Mesenchymal stem cell (in vitro differentiated cells and primary cell): ENCODE results near the gene CDKN2AIPNL.

Source experiments
- DNase-seq: peaks from one replicate; pipeline ENCODE4 v3.0.0-alpha.2; 2013
- H2AFZ ChIP-seq: one replicate; pipeline ENCODE4 v1.6.1; 2013; ENCODE audit warnings: low read depth, mild to moderate bottlenecking, control low read depth, inconsistent platforms, low read length, moderate library complexity
- H2AK5ac ChIP-seq: 2 replicates; pipeline ENCODE4 v1.6.1; 2013; ENCODE audit warnings: low read length, moderate library complexity, mild to moderate bottlenecking, inconsistent platforms; ENCODE audit not compliant: severe bottlenecking
- H2BK120ac ChIP-seq: one replicate; pipeline ENCODE4 v1.6.1; 2013; ENCODE audit warnings: low read depth, mild to moderate bottlenecking, inconsistent platforms, low read length, moderate library complexity
- H2BK12ac ChIP-seq, 2 experiments: one replicate each; pipeline ENCODE4 v1.6.1; 2013; ENCODE audit warnings: inconsistent platforms in 2 of 2, low read length in 2 of 2, mild to moderate bottlenecking in 2 of 2, moderate library complexity in 2 of 2, control low read depth in 1 of 2
- H2BK15ac ChIP-seq: one replicate; pipeline ENCODE4 v1.6.1; 2013; ENCODE audit warnings: mild to moderate bottlenecking, low read depth, inconsistent platforms; ENCODE audit not compliant: poor library complexity, severe bottlenecking
- H2BK5ac ChIP-seq: 2 replicates; pipeline ENCODE4 v1.6.1; 2013; ENCODE audit warnings: low read depth, mild to moderate bottlenecking, low read length, control low read depth, inconsistent platforms; ENCODE audit not compliant: poor library complexity, severe bottlenecking
- H3K14ac ChIP-seq, 2 experiments: one replicate each; pipeline ENCODE4 v1.6.1; 2013; ENCODE audit warnings: inconsistent platforms in 2 of 2, low read length in 2 of 2, control low read depth in 1 of 2, mild to moderate bottlenecking in 1 of 2, moderate library complexity in 1 of 2
- H3K18ac ChIP-seq, 2 experiments: one replicate each; pipeline ENCODE4 v1.6.1; 2013; ENCODE audit warnings: inconsistent platforms in 2 of 2, low read length in 2 of 2, control low read depth in 1 of 2, low read depth in 1 of 2, mild to moderate bottlenecking in 1 of 2
- H3K23ac ChIP-seq, 2 experiments: one replicate each; pipeline ENCODE4 v1.6.1; 2013; ENCODE audit warnings: inconsistent platforms in 2 of 2, low read length in 2 of 2, mild to moderate bottlenecking in 2 of 2, moderate library complexity in 2 of 2, control low read depth in 1 of 2
- H3K27ac ChIP-seq: 2 replicates; pipeline ENCODE4 v1.5.1; 2013; ENCODE audit warnings: mild to moderate bottlenecking, moderate library complexity, low read length, control low read depth, inconsistent platforms; ENCODE audit not compliant: poor library complexity, severe bottlenecking
- H3K27me3 ChIP-seq, 2 experiments: 2 replicates each; pipeline versions ENCODE4 v1.6.1 to v1.7.0; 2013; ENCODE audit warnings: low read length in 2 of 2, mild to moderate bottlenecking in 2 of 2, moderate library complexity in 2 of 2, control low read depth in 1 of 2, inconsistent platforms in 1 of 2; ENCODE audit not compliant: control insufficient read depth in 1 of 2, insufficient read depth in 1 of 2
- H3K36me3 ChIP-seq, 2 experiments: 2 replicates each; pipeline versions ENCODE4 v1.6.1 to v1.7.0; 2013; ENCODE audit warnings: low read length in 2 of 2, control low read depth in 1 of 2, inconsistent platforms in 1 of 2, low read depth in 1 of 2, mild to moderate bottlenecking in 1 of 2; ENCODE audit not compliant: insufficient read depth in 2 of 2, control insufficient read depth in 1 of 2
- H3K4ac ChIP-seq, 2 experiments: one replicate each; pipeline ENCODE4 v1.6.1; 2013; ENCODE audit warnings: inconsistent platforms in 2 of 2, low read length in 2 of 2, mild to moderate bottlenecking in 2 of 2, moderate library complexity in 2 of 2, control low read depth in 1 of 2, low read depth in 1 of 2
- H3K4me1 ChIP-seq: 2 replicates; pipeline ENCODE4 v1.6.1; 2013; ENCODE audit warnings: low read depth, low read length, control low read depth; ENCODE audit not compliant: control insufficient read depth, insufficient read depth
- H3K4me2 ChIP-seq: 2 replicates; pipeline ENCODE4 v1.6.1; 2013; ENCODE audit warnings: low read length, mild to moderate bottlenecking, inconsistent platforms; ENCODE audit not compliant: poor library complexity, severe bottlenecking
- H3K4me3 ChIP-seq, 2 experiments: 2 replicates each; pipeline versions ENCODE4 v1.5.1 to v1.7.0; 2013; ENCODE audit warnings: low read length in 2 of 2, mild to moderate bottlenecking in 2 of 2, control low read depth in 1 of 2, low read depth in 1 of 2; ENCODE audit not compliant: insufficient read depth in 1 of 2
- H3K79me1 ChIP-seq: replicated peaks from 2 replicates; pipeline ENCODE4 v1.6.1; 2013; ENCODE audit warnings: mild to moderate bottlenecking, control low read depth, low read length, inconsistent platforms; ENCODE audit not compliant: poor library complexity, severe bottlenecking
- H3K9ac ChIP-seq: 2 replicates; pipeline ENCODE4 v1.7.0; 2013; ENCODE audit warnings: mild to moderate bottlenecking, low read length, moderate library complexity
- H3K9me3 ChIP-seq: 2 replicates; pipeline ENCODE4 v1.7.0; 2013; ENCODE audit warnings: mild to moderate bottlenecking, low read length; ENCODE audit not compliant: control insufficient read depth
- H4K8ac ChIP-seq: one replicate; pipeline ENCODE4 v1.6.1; 2013; ENCODE audit warnings: inconsistent platforms, mild to moderate bottlenecking, low read length, moderate library complexity
- H4K91ac ChIP-seq: one replicate; pipeline ENCODE4 v1.6.1; 2013; ENCODE audit warnings: mild to moderate bottlenecking, low read length, inconsistent platforms
- WGBS: methylation state at CpG from one replicate; pipeline ENCODE4 v1.1.7; 2013; ENCODE audit warnings: mixed read lengths; 5-methylcytosine and 5-hydroxymethylcytosine counted together

The CDKN2AIPNL gene

DNA sequence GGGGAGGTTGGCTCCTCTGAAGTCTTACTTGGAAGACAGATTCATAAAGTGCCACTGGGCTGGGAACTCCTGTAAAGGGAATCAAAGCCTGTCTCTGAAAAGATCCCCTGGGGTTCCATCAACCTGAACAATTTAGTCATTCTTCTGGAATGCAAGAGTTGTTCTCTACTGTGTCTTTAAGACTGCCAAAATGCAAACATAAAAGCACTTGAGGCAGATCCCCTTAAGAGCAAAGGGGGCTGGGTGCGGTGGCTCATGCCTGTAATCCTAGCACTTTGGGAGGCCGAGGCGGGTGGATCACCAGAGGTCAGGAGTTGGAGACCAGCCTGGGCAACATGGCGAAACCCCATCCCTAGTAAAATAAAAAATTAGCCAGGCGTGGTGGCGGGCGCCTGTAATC is 16.7 kb downstream of the CDKN2AIPNL start:
- Histone ChIP-seq H2AK5ac (no peak overlapping the region), H4K8ac (no peak overlapping the region), H4K91ac (no peak overlapping the region), H3K23ac (no peak overlapping the region), H3K4me2 (no peak overlapping the region), H3K18ac (no peak overlapping the region), H2BK120ac (no peak overlapping the region), H3K4me1 (no peaks in the 10 kb centered on the region), H2AFZ (no peak overlapping the region), H3K14ac (no peak overlapping the region), H3K9me3 (no peaks in the 10 kb centered on the region), H2BK15ac (no peak overlapping the region), H3K4me3 (no peak overlapping the region), H3K27me3 (no peaks in the 10 kb centered on the region), H2BK5ac (no peak overlapping the region), H3K9ac (no peak overlapping the region), H3K79me1 (peaks cover 15% of the 10 kb centered on the region), H2BK12ac (no peak overlapping the region), H3K36me3 (peaks cover 31 to 98% of the 10 kb centered on the region in 2 experiments), H3K27ac (peak overlapping the region; percentile 39), H3K4ac (no peak overlapping the region)
- WGBS = 90% methylated on average over 7 of the region's 7 CpGs
- no peak for DNase-seq

DNA sequence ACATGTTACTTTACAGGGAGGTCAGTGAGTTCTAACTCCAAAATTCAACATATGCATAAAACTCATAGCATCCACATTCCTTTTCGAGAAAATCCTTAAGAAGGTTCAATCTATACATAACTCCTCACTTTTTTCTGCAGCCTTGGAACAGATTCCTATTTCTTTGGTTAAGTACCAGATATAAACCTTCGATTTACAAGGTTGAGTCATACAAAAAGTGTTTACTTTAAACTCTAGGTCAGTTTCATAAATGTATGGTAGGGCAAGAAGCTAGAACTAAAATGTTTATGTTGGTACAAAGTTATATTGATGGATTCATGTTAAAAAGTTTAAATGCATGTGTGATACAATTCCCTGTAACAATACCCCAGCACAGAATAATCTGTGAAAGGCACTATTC is 19.4 kb downstream of the CDKN2AIPNL start:
- Histone ChIP-seq H2BK12ac (no peak overlapping the region), H3K14ac (no peak overlapping the region), H3K9me3 (no peaks in the 10 kb centered on the region), H3K79me1 (peaks cover 19% of the 10 kb centered on the region), H2BK120ac (no peak overlapping the region), H3K27ac (no peak overlapping the region), H2AK5ac (no peak overlapping the region), H3K4me2 (no peak overlapping the region), H2BK15ac (no peak overlapping the region), H4K91ac (no peak overlapping the region), H3K9ac (no peak overlapping the region), H3K36me3 (peaks cover 35 to 96% of the 10 kb centered on the region in 2 experiments), H3K4ac (no peak overlapping the region), H4K8ac (no peak overlapping the region), H3K18ac (no peak overlapping the region), H3K4me3 (no peak overlapping the region), H3K27me3 (no peaks in the 10 kb centered on the region), H2AFZ (no peak overlapping the region), H3K4me1 (no peaks in the 10 kb centered on the region), H3K23ac (no peak overlapping the region), H2BK5ac (no peak overlapping the region)
- DNase-seq = peak; percentile 43
- 74% methylated on average over 1 of the region's 2 CpGs for WGBS

DNA sequence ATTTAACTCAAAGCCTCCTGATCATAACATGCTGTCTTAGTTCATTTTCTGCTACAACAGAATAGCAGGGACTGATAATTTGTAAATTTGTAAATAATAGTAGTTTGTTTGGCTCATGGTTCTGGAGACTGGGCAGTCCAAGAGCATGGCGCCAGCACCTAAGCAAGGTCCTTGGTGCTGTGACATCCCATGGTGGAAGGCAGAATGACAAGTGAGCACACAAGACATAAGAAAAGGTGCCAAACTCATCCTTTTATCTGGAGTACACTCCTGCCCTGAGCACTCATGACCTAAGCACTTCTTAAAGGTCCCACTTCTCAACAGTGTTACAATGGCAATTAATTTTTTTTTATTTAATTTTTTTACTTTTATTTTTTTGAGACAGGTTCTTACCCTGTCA is 24.2 kb downstream of the CDKN2AIPNL start:
- Histone ChIP-seq H3K27me3 (no peaks in the 10 kb centered on the region), H3K9me3 (no peaks in the 10 kb centered on the region), H3K9ac (no peak overlapping the region), H3K14ac (no peak overlapping the region), H2AFZ (no peak overlapping the region), H2BK15ac (no peak overlapping the region), H4K8ac (no peak overlapping the region), H2BK5ac (no peak overlapping the region), H2AK5ac (no peak overlapping the region), H3K23ac (no peak overlapping the region), H3K4ac (no peak overlapping the region), H2BK12ac (no peak overlapping the region), H3K27ac (no peak overlapping the region), H3K4me2 (no peak overlapping the region), H3K18ac (no peak overlapping the region), H3K36me3 (peaks cover 32 to 94% of the 10 kb centered on the region in 2 experiments), H3K79me1 (peaks cover 15% of the 10 kb centered on the region), H3K4me1 (no peaks in the 10 kb centered on the region), H3K4me3 (no peak overlapping the region), H2BK120ac (no peak overlapping the region), H4K91ac (no peak overlapping the region)
- WGBS = 100% methylated on average over 1 of the region's 1 CpG
- no peak for DNase-seq

DNA sequence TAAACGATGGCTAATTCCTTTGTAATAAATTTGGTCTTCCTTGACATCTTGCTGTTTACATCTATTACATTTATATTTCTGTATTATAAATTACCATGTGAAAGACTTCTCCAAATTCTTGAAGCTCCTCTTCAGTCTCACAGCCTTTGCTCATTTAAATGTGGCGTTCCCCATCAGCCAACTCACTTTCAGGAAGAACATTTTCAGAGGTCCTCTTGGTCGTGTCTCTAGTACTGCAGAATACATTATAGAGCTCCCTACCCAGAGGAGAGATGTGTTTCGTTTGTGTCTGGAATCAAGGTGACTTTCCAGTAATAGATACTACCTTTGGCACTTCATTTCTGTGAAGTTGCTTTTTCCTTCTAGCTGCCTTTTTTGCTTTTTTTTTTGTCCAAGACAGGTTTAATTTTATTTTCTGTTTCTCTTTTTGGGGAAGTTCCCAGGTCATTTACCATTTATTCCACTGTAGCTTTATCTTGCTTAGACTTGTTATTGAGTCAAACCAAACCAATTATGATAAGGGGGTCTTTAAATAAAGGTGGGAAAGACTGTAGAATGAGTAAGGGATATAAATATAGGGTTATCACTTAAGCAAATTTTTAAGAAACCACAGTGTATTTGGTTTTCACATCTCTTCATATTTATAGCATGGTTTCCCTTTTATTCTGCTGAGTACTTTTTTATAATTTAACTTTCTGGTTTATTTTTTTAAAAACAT is 27.5 kb downstream of the CDKN2AIPNL start:
- WGBS = 94% methylated on average over 1 of the region's 4 CpGs

More for the DNA sequence above, 27.5 kb downstream of the CDKN2AIPNL start:
- no peak for DNase-seq
- H3K79me1 ChIP-seq = peaks cover 21% of the 10 kb centered on the region
- no peak overlapping the region for H2BK120ac ChIP-seq
- H3K4me2 ChIP-seq = no peak overlapping the region
- peaks cover 46 to 93% of the 10 kb centered on the region in 2 experiments for H3K36me3 ChIP-seq
- no peak overlapping the region for H2AFZ ChIP-seq
- no peak overlapping the region for H3K27ac ChIP-seq
- H3K23ac ChIP-seq = no peak overlapping the region
- H2AK5ac ChIP-seq = no peak overlapping the region
- no peak overlapping the region for H4K8ac ChIP-seq
- H3K4ac ChIP-seq = no peak overlapping the region
- H3K9ac ChIP-seq = no peak overlapping the region
- no peak overlapping the region for H3K18ac ChIP-seq
- no peak overlapping the region for H3K4me3 ChIP-seq
- H3K9me3 ChIP-seq = no peaks in the 10 kb centered on the region
- no peak overlapping the region for H2BK5ac ChIP-seq
- H2BK12ac ChIP-seq = no peak overlapping the region
- H3K27me3 ChIP-seq = no peaks in the 10 kb centered on the region
- H3K14ac ChIP-seq = no peak overlapping the region
- H2BK15ac ChIP-seq = no peak overlapping the region
- H3K4me1 ChIP-seq = peaks cover 5% of the 10 kb centered on the region
- H4K91ac ChIP-seq = no peak overlapping the region
